Stimulated activated CD4-positive, alpha-beta T cell treated with anti-CD3 and anti-CD28 coated beads, Interleukin-15, amount 100 ng/mL, for 1 hour (primary cell): ENCODE results near the gene PRM1.
"Not testable (repeated sequence)": the region's sequence is repeated elsewhere in the genome, so short reads cannot be mapped to it uniquely, and the experiment has no call there.

Source experiments
- DNase-seq, 2 donors: peaks; one replicate each; pipeline ENCODE4 v3.0.0-alpha.2; 2020; ENCODE audit warnings: low read depth in 1 of 2, low spot score in 1 of 2

PRM1 gene

DNA sequence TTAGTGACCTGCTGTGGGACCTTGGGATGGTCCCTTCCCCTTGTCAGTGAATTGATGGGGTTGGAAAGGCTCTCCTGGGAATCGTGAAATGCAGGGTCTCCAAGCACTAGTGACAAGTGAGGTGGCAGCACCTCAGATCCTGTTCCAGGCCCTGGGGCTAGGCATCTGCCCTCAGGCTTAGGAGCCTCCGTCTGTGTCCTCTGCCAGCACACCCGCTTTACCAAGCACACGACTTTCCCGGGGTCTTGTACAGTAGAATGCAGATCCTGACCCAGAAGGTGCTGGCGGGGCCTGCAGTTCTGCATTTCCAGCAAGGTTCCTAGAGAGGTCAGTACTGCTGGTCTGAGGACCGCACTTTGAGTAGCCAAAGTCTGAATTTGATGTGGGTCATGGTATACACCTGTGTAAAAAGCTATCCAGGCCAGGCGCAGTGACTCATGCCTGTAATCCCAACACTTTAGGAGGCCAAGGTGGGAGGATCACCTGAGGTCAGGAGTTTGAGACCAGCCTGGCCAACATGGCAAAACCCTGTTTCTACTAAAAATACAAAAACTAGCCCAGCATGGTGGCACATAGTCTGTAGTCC is 33.3 kb upstream of the PRM1 start:
- DNase-seq, result no peak

DNA sequence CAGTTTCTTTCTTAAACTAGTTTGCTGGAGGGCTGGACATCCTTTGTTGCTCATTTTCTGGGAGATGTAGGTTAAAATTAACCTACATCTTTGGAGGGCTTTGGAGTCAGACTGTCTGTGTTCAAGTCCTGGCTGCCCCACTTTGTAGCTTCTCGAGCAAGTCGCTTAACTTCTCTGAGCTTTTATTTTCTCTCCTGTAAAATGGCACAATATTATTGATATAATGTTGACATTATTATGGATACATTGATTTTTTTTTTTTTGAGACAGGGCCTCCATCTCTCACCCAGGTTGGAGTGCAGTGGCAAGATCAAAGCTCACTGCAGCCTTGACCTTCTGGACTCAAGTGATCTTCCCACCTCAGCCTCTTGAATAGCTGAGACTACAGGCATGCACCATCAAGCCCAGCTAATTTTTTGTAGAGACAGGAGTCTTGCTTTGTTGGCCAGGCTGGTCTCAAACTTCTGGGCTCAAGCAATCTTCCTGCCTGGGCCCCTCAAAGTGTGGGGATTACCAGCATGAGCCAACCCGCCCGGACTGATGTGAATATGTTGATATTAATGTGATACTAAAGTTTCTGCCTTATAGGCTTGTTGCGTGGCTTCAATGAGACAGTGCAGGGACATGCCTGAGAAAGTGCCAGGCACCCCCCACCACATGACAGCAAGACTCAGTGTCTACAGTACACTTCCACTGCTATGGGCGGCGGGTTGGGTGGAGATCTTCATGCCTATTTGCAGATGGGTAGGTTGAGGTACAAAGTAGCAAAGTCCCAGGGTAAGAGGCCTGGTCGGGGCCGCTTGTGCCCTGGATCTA is 32.6 kb upstream of the PRM1 start:
- no peak for DNase-seq

DNA sequence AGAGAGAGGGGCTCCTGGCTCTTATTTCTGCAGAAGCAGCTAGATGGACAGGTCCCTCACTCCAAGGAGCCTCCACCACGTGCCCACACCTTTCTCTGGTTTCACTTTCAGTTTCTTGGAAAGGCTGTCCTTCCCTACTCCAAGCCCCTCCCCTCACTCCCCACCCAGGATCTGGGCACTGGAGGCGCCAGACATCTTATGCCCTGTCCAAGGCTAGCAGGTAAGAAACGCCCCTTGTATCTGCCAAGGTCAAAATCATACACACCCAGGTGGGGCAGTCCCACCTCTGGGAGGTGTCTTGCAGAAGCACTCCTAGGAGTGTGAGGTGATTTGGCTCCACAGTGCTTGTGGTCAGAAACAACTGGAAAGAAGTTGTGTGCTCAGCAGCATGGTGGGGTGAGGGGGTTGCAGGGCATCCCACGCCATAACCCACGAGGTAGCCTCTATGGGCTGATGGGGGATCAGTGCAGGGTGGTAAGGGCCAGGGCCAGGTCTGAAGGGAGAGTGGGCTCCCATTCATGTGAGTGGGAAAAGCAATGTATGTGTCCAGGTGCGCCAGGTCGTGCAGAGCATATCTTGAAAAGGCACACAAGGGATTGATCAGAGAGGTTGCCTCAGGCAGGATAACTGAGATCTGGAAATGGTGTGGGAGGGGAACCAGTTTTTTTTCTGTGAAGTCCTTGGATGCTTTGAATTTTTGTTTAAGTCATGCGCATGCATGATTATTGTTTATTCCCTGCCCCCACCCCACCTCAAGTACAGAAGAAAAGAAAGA is 31.8 kb upstream of the PRM1 start:
- no peak for DNase-seq

GRCh38 chr16:11310997-11311561 is 29.9 kb upstream of the PRM1 start:
- no peak for DNase-seq

DNA sequence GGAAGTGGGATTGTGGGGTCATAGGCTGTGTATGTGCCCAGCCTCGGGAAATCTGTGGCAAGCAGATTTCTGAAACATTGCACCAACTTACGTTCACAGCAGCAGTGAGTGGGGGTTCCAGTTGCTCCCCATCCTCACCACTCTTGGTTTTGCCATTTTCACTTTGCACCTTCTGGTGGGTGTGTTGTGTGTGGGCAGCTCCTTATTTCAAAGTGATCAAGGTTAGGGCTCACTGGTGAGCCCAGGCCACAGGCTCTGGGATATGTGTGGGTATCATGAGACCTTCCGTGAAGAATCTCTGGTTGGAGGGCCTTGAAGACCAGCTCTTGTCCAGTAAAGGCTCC is 29.5 kb upstream of the PRM1 start:
- no peak for DNase-seq

- no peak for DNase-seq
Observed at GRCh38 chr16:11309895-11310633, 28.9 kb upstream of the PRM1 start.

DNA sequence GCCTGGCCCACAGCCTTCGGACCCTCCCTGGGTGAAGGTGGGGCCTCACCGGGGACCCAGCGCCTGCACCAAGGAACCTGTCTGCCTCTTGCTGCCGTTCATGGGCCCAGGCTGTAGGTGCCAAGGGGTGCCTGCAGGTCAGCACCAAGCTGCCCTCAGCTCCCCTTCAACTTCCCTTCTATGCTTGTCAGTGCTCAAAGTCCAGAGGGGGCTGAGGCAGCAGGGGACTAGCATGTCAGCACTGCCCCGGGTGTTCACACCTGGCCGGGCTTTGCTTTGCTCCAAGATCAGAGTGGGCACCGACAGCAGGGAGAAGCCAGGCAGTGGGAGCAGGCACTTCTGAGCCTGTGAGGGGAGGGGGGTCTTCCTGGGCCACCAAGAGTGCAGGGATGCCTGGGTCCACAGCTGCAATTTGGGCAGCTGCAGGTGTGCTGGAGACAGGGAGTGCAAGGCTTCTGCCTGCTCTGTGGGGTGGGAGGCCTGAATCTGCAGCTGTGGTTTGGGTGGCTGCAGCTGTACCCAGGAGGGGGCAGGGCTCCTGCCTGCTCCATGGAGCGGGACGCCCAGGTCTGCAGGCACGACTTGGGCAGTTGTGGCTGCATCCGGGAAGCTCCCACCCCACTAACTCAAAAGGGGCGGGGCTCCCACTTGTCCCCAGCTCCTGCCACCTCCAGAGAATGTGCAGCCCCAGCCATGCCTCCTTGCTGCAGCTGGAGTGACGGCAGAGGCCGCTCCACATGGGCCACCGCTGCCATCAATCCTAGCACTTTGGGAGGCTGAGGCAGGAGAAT is 27.6 kb upstream of the PRM1 start:
- DNase-seq, result no peak

DNA sequence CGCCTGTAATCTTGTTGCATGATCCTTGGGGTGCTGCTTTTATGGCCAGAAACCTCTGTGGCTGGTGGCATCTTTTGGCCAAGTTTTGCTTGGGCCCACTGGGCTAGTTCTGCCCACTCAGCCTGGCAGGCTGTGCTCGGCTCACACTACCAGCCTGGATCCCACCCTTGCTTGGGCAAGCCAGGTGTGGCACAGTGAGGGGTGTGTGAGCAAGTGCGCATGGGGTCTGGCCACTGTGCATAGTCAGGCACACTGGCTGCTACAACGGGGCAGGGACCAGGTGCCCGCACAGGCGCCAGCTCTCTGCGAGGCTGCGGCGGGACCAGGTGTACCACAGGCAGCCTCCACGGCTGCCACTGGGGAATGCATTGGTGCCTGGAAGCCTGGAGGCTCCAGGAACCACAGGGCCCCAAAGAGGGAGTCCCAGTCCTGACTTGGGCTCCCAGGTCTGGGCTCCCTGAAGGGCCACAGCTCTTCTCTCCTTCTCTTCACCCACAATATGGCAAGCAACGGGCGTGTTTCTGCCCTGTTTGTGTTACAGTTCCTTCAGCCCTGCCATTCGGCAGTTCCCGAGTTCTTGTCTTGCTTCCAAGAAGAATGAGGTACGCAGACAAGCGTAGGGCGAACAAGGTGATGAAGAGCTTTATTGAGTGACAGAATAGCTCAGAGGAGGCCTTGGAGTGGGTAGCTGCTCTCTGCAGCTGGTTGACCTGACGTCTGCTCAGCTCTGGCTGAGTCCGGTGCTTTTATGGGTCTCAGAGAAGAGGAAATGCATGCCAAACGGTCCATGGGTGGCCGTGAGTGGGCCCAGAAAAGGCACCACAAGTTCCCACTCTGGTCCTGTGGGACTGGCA is 26.7 kb upstream of the PRM1 start:
- DNase-seq, result no peak

DNA sequence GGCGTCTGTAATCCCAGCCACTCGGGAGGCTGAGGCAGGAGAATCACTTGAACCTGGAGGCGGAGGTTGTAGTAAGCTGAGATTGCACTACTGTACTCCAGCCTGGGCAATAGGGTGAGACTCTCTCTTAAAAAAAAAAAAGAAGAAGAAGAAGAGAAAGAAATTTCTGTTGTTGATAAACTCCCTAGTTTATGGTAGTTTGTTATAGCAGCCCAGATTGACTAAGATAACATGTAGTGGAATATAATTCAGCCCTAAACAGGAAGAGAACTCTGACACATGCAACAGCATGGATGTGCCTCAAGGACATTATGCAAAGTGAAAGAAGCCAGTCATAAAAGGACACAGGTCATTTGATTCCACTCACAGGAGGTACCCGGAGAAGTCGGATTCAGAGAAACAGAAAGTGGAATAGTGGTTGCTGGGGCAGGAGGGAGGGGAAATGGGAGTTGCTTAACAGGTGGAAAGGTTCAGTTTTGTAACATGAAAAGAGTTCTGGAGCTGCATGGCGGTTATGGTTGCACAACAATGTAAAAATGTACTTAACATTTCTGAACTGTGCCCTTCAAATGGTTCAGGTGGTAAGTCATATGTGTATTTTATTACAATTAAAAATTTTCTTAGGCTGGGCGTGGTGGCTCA is 26.0 kb upstream of the PRM1 start:
- DNase-seq, result no peak

DNA sequence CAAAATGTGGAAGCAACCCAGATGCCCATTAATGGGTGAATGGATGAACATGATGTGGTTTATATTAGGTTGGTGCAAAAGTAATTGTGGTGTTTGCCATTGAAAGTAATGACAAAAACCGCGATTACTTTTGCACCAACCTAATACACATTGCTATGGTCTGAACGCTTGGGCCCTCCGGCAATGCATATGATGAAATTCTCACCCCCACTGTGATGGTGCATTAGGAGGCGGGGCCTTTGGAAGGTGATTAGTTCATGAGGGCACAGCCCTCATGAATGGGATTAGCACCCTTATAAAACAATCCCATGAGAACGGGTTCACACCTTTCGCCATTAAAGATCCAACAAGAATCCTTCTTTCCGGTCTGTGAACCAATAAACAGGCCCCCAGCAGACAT is 25.3 kb upstream of the PRM1 start:
- DNase-seq, result no peak

- no peak for DNase-seq
Observed at GRCh38 chr16:11303405-11304138, 22.4 kb upstream of the PRM1 start.

- no peak for DNase-seq
Observed at GRCh38 chr16:11302977-11303376, 21.8 kb upstream of the PRM1 start.

- no peak for DNase-seq
Observed at GRCh38 chr16:11301645-11302501, 20.7 kb upstream of the PRM1 start.

- DNase-seq, result no peak
Observed at GRCh38 chr16:11300560-11300892, 19.4 kb upstream of the PRM1 start.

GRCh38 chr16:11299865-11300559 is 18.9 kb upstream of the PRM1 start:
- no peak for DNase-seq

GRCh38 chr16:11298950-11299547 is 17.9 kb upstream of the PRM1 start:
- not testable (repeated sequence) for DNase-seq
